Transverse colon (tissue), 4 donors: ENCODE results near the gene ROCK2. TPM values are rescaled to one million over a fixed set of nuclear protein-coding genes. Genes with fewer than 3 reads are reported as not detected.

ENCODE experiments used
- DNase-seq: peaks from one replicate; pipeline ENCODE4 v3.0.0-alpha.2; 2019
- H3K27ac ChIP-seq, 4 donors: fragments of 200-600 bp; sonication (generic); 2 replicates each; pipeline ENCODE4 v1.5.1; 2016 to 2018; ENCODE audit warnings: inconsistent platforms in 4 of 4
- H3K27me3 ChIP-seq: fragments of 200-600 bp; sonication (generic); 2 replicates; pipeline ENCODE4 v1.5.1; 2017; ENCODE audit warnings: inconsistent platforms
- H3K36me3 ChIP-seq, 4 donors: fragments of 200-600 bp; sonication (generic); 2 replicates each; pipeline ENCODE4 v1.5.1; 2017 to 2019; ENCODE audit warnings: inconsistent platforms in 4 of 4
- H3K4me1 ChIP-seq, 4 donors: fragments of 200-600 bp; sonication (generic); 2 replicates each; pipeline ENCODE4 v1.5.1; 2017 to 2020; ENCODE audit warnings: inconsistent platforms in 4 of 4
- H3K4me3 ChIP-seq, 4 donors: fragments of 200-600 bp; sonication (generic); 1 replicate in 1 of 4; 2 replicates in 3 of 4; pipeline versions ENCODE4 v1.5.1 to v1.6.1; 2017 to 2019; ENCODE audit warnings: inconsistent platforms in 4 of 4
- H3K9me3 ChIP-seq, 2 donors: fragments of 200-600 bp; sonication (generic); 2 replicates each; pipeline ENCODE4 v1.5.1; 2017 to 2019; ENCODE audit warnings: inconsistent platforms in 2 of 2
- EP300 ChIP-seq: sonication (generic); formaldehyde crosslinking; IDR thresholded peaks from one replicate; pipeline ENCODE4 v1.6.1; 2017; ENCODE audit warnings: antibody characterized with exemption, low read depth
- POLR2A ChIP-seq: fragments of 450-650 bp; IDR thresholded peaks from one replicate; pipeline ENCODE4 v1.6.1; 2016; ENCODE audit warnings: antibody characterized with exemption, mild to moderate bottlenecking, moderate library complexity
- POLR2AphosphoS5 ChIP-seq, 3 donors: sonication (generic); formaldehyde crosslinking; IDR thresholded peaks; one replicate each; pipeline ENCODE4 v1.6.1; 2016; ENCODE audit warnings: antibody characterized with exemption in 3 of 3
- WGBS, 2 donors: methylation state at CpG; one replicate each; pipeline ENCODE4 v1.1.5; 2018; ENCODE audit warnings: low coverage in 1 of 2; 5-methylcytosine and 5-hydroxymethylcytosine counted together
- in situ Hi-C, 4 donors: fragments of 200-750 bp; cut with MboI; loops; one replicate each; pipeline versions ENCODE4 v1.15.0 to v1.15.1; 2017; ENCODE audit warnings: low sequenced_read_pairs in 3 of 4, low pct_ligation_motif_present in 1 of 4, low pct_unique_long_range_greater_than_20kb in 1 of 4
- intact Hi-C: fragments of 100-400 bp; cut with DNase I; formaldehyde crosslinking; loops from one replicate; pipeline ENCODE4 v1.15.1; 2023; ENCODE audit warnings: low total_unique reads
- total RNA-seq, 4 donors: library from RNA; depleted of rRNA; stranded (reverse); fragments of >200 nt; gene quantifications; one replicate each; pipeline ENCODE4 v1.1.0, GENCODE V29; 2016
- TF ChIP-seq, protein P1 (sequence below), 5 experiments: fragments of 200-600 bp in 3 of 5; fragments of 450-650 bp in 2 of 5; sonication (generic) in 3 of 5; IDR thresholded peaks; 1 replicate in 2 of 5; 2 replicates in 3 of 5; pipeline ENCODE4 v1.5.1; 2016 to 2017; ENCODE audit warnings: antibody characterized with exemption in 5 of 5, inconsistent platforms in 3 of 5, mild to moderate bottlenecking in 2 of 5, moderate library complexity in 1 of 5

ROCK2 gene
- total RNA-seq, 4 donors from 2014 or later: 53.9 to 93.0 (median 74.7) TPM

DNA sequence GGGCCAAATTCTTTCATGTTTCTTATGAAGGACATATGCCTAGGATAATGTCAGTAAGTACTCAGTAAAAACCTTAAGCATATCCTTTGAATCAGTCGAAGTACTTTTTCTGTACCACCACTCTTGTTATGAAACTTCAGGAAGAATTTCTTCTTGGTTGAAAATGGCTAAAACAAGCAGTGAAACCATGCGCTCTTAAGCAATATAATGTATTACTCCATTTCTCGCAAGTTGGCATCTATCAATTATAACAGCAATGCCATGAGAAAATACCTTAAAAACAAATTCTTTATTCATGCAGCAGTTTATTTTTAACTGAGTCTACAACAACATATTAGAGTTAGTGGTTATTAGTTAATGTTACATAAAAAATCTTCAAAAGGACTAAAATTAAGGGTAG, 148.2 kb downstream of the ROCK2 start:
- Histone ChIP-seq H3K27me3 (no peaks in the 10 kb centered on the region), H3K9me3 (no peaks in the 10 kb centered on the region), H3K27ac (no peak overlapping the region), H3K36me3 (peaks cover 0 to 88% (median 45%) of the 10 kb centered on the region in 4 donors), H3K4me1 (no peaks in the 10 kb centered on the region), H3K4me3 (no peak overlapping the region)
- intact Hi-C loops (no loop called here), in situ Hi-C loops (no loop called here)
- 92 to 93% methylated on average over 3 of the region's 3 CpGs for WGBS, 2 donors
- no peak for TF ChIP-seq EP300
- TF ChIP-seq, protein P1, sequence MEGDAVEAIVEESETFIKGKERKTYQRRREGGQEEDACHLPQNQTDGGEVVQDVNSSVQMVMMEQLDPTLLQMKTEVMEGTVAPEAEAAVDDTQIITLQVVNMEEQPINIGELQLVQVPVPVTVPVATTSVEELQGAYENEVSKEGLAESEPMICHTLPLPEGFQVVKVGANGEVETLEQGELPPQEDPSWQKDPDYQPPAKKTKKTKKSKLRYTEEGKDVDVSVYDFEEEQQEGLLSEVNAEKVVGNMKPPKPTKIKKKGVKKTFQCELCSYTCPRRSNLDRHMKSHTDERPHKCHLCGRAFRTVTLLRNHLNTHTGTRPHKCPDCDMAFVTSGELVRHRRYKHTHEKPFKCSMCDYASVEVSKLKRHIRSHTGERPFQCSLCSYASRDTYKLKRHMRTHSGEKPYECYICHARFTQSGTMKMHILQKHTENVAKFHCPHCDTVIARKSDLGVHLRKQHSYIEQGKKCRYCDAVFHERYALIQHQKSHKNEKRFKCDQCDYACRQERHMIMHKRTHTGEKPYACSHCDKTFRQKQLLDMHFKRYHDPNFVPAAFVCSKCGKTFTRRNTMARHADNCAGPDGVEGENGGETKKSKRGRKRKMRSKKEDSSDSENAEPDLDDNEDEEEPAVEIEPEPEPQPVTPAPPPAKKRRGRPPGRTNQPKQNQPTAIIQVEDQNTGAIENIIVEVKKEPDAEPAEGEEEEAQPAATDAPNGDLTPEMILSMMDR (IDR thresholded peaks at IDR 0.05): no peak
- no peak for TF ChIP-seq POLR2AphosphoS5 (IDR thresholded peaks at IDR 0.05)
- no peak for TF ChIP-seq POLR2A
- DNase-seq: no peak

DNA sequence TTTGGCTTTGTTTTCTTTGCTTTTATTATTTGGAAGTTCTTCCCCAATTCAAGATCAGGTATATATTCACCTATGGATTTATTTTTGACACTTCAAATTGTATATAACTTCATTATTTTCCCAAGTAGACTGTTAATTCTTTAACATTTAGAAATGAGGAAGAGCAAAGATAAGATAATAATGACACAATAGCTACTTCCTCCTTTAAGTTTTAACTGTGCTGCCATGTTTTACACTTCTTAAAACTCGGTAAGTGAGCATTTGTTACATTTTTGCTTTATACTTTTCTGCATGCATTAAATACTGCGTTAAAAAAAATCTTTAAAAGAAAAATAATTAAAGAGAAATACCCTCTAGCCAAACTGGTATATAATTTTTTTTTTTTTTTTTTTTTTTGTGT, 156.7 kb downstream of the ROCK2 start:
- intact Hi-C loops (no loop called here), in situ Hi-C loops (no loop called here)
- no peaks in the 10 kb centered on the region for H3K9me3 ChIP-seq
- H3K4me1 ChIP-seq: no peaks in the 10 kb centered on the region
- no peak overlapping the region for H3K4me3 ChIP-seq
- no peaks in the 10 kb centered on the region for H3K27me3 ChIP-seq
- no peak for TF ChIP-seq POLR2A
- TF ChIP-seq, protein P1 (IDR thresholded peaks at IDR 0.05): no peak
- no peak for TF ChIP-seq EP300
- TF ChIP-seq POLR2AphosphoS5 (IDR thresholded peaks at IDR 0.05): no peak
- DNase-seq: no peak
- 94% methylated on average over 2 of the region's 2 CpGs for WGBS, 2 donors
- no peak overlapping the region for H3K27ac ChIP-seq
- H3K36me3 ChIP-seq: peaks cover 0 to 50% (median 15%) of the 10 kb centered on the region in 4 donors

DNA sequence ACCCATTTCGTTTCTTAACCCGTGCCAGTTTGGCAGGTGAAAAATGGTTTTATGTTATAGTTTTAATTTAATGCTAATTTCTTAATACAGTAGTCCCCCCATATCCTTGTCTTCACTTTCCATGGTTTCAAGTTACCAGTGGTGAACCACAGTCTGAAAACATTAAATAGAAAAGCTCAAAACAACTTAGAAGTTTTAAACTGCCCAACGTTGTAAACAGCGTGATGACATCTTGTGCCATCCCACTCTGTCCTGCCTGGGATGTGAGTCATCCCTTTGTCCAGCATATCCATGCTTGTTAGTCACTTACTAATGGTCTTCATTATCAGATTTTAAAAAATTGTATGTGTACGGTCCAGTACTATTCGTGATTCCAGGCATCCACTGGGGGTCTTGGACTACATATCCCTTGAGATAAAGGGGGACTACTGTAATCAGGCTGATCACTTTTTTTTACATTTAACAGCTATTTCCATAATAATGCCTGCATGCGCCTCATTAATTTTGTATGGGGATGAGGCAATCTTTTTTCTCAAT, 157.3 kb downstream of the ROCK2 start:
- Histone ChIP-seq H3K36me3 (peaks cover 0 to 48% (median 13%) of the 10 kb centered on the region in 4 donors), H3K4me3 (no peak overlapping the region), H3K27ac (no peak overlapping the region), H3K9me3 (no peaks in the 10 kb centered on the region), H3K4me1 (no peaks in the 10 kb centered on the region), H3K27me3 (no peaks in the 10 kb centered on the region)
- TF ChIP-seq, protein P1 (IDR thresholded peaks at IDR 0.05): no peak
- no peak for TF ChIP-seq POLR2A
- no peak for TF ChIP-seq EP300
- no peak for TF ChIP-seq POLR2AphosphoS5 (IDR thresholded peaks at IDR 0.05)
- intact Hi-C loops: no loop called here
- DNase-seq: no peak
- in situ Hi-C loops: no loop called here
- WGBS, 2 donors: 92 to 93% methylated on average over 7 of the region's 7 CpGs

DNA sequence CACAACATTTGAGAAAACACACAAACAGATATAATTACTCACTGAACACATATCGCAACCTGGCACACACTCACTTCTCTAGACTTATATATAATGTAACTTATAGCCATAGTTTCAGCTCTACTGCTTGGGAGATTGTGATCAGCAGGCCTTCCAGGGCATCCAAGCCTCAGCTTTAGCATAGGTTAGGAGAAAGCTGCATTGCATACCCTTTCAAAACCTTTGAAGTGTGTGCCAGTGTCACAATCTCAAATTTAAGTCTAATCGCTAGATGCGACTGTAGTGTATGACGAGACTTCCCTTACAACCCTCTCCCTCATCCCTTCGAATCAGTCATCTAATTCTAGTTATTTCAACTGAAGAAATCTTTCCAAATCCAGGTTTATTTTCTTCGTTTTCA, 158.3 kb downstream of the ROCK2 start:
- in situ Hi-C loops: no loop called here
- H3K4me1 ChIP-seq: no peaks in the 10 kb centered on the region
- TF ChIP-seq, protein P1 (IDR thresholded peaks at IDR 0.05): no peak
- no peak for TF ChIP-seq POLR2A
- no peak for TF ChIP-seq EP300
- no peak for TF ChIP-seq POLR2AphosphoS5 (IDR thresholded peaks at IDR 0.05)
- DNase-seq: no peak
- H3K4me3 ChIP-seq: no peak overlapping the region
- H3K27ac ChIP-seq: no peak overlapping the region
- H3K9me3 ChIP-seq: no peaks in the 10 kb centered on the region
- intact Hi-C loops: no loop called here
- no peaks in the 10 kb centered on the region for H3K27me3 ChIP-seq
- peaks cover 0 to 45% (median 11%) of the 10 kb centered on the region in 4 donors for H3K36me3 ChIP-seq
- WGBS, 2 donors: 95% methylated on average over 6 of the region's 6 CpGs
